ENCODE results near the gene KCND3.

Gene KCND3

GRCh38 chr1:111980686-111981085 lies 8.8 kb downstream of the KCND3 start:
- H3K27ac ChIP-seq = no peak overlapping the region
- TF ChIP-seq ZFX (IDR thresholded peaks at IDR 0.05; ENCODE audit: borderline replicate concordance) = no peak
- no peak for TF ChIP-seq CTCF (IDR thresholded peaks at IDR 0.05)

- H3K27ac ChIP-seq = no peak overlapping the region
- TF ChIP-seq CTCF (IDR thresholded peaks at IDR 0.05) (no peak), ZFX (IDR thresholded peaks at IDR 0.05; ENCODE audit: borderline replicate concordance) (no peak)
Observed at GRCh38 chr1:111978695-111979094, 10.8 kb downstream of the KCND3 start.

- H3K27ac ChIP-seq = no peak overlapping the region
- no peak for TF ChIP-seq ZFX (IDR thresholded peaks at IDR 0.05; ENCODE audit: borderline replicate concordance)
- no peak for TF ChIP-seq CTCF (IDR thresholded peaks at IDR 0.05)
Observed at GRCh38 chr1:111977378-111977777, 12.1 kb downstream of the KCND3 start.

GRCh38 chr1:111976842-111977241 lies 12.6 kb downstream of the KCND3 start:
- no peak overlapping the region for H3K27ac ChIP-seq
- TF ChIP-seq CTCF (IDR thresholded peaks at IDR 0.05) (no peak), ZFX (IDR thresholded peaks at IDR 0.05; ENCODE audit: borderline replicate concordance) (no peak)

- no peak for TF ChIP-seq CTCF (IDR thresholded peaks at IDR 0.05)
- TF ChIP-seq ZFX (IDR thresholded peaks at IDR 0.05; ENCODE audit: borderline replicate concordance) = no peak
- no peak overlapping the region for H3K27ac ChIP-seq
Observed at GRCh38 chr1:111976332-111976731, 13.1 kb downstream of the KCND3 start.

GRCh38 chr1:111973150-111973790 lies 16.2 kb downstream of the KCND3 start:
- TF ChIP-seq ZFX (IDR thresholded peaks at IDR 0.05; ENCODE audit: borderline replicate concordance) = no peak
- no peak for TF ChIP-seq CTCF (IDR thresholded peaks at IDR 0.05)
- H3K27ac ChIP-seq = no peak overlapping the region

GRCh38 chr1:111971396-111971795 lies 18.1 kb downstream of the KCND3 start:
- H3K27ac ChIP-seq = no peak overlapping the region
- TF ChIP-seq CTCF (IDR thresholded peaks at IDR 0.05) (no peak), ZFX (IDR thresholded peaks at IDR 0.05; ENCODE audit: borderline replicate concordance) (no peak)

Data from 22Rv1 (cell line).